ENCODE measurements around the gene ARPC4.

GRCh38 chr3:9778143-9779074 is 14.5 kb upstream of the ARPC4 start:
- TF ChIP-seq CTCF (IDR thresholded peaks at IDR 0.05) = no peak
- no peak for TF ChIP-seq POLR2AphosphoS5 (IDR thresholded peaks at IDR 0.05)
